HG03108 (cell line): ENCODE measurements around the gene PRDM16.

Experiments used
- ATAC-seq: cut with Tn5 transposase; IDR thresholded peaks from one replicate; pipeline ENCODE4 v1.9.1; 2021; ENCODE audit warnings: moderate library complexity; ENCODE audit not compliant: unreplicated experiment

PRDM16 gene

GRCh38 chr1:3312898-3313575 lies 244.0 kb downstream of the PRDM16 start:
- no peak for ATAC-seq

GRCh38 chr1:3313576-3313950 lies 244.6 kb downstream of the PRDM16 start:
- no peak for ATAC-seq

DNA sequence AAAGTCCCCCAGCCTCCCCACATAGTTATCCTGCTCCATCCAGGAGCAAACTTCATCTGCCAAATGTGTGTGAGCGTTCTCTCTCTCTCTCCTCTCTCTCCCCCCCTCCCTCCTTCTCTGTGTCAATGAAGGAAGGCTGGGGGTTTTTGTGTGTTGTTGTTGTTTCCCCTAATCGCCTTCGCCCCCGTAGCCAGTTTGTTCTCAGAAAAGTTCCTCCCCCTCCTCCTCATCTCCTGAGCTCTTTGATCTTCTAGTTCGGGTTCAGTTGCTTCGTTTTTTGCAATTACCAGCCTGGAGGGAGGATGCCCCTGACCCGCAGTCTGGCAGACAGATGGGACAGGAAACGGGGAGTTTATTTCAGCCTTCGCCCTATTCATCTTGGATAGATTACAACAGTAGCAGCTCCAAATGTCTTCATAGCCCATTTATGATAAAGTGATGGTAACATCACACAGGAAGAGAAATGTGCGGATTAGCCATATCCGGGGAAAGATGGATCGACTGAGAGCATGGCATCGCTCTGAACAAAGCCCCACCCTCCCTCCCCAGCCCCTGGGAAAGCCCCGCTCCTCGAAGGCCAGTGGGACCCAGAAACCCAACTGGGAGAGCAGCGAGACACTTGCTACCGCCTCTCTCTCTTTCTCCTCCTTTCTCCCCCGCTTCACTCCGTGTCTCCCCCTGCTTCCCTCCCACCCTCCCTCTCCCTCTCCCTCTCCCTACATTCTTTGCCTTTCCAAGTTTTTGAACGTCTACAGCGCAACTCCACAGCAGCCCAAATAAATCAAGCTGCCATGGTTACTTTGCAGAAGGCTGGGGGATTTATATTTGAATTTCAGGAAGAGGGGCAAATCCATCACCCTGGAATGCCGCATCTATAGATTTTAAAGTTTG lies 245.7 kb downstream of the PRDM16 start:
- no peak for ATAC-seq

- ATAC-seq: no peak
Observed at GRCh38 chr1:3315399-3316339, 246.7 kb downstream of the PRDM16 start.

DNA sequence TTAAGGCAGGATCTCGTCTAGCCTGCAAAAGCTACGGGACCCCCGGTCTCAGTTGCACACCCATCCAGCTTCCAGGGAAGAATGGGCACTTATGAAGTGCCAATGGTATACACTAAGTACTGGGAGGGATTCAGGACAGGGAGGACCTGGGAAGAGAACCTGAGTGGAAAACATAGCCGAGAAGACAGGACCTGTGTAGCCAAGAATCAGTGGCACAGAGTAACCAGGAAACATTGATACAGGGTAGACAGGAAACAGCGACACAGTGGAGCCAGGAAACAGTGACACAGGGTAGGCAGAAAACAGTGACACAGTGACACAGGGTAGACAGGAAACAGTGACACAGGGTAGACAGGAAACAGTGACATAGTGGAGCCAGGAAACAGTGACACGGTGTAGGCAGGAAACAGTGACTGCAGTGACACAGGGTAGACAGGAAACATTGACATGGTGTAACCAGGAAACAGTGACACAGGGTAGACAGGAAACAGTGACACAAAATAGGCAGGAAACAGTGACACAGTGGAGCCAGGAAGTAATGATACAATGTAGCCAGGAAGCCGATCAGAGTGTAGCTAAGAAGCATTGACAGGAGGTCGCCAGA lies 247.4 kb downstream of the PRDM16 start:
- ATAC-seq: no peak

- ATAC-seq: no peak
Observed at GRCh38 chr1:3317456-3317855, 248.5 kb downstream of the PRDM16 start.

DNA sequence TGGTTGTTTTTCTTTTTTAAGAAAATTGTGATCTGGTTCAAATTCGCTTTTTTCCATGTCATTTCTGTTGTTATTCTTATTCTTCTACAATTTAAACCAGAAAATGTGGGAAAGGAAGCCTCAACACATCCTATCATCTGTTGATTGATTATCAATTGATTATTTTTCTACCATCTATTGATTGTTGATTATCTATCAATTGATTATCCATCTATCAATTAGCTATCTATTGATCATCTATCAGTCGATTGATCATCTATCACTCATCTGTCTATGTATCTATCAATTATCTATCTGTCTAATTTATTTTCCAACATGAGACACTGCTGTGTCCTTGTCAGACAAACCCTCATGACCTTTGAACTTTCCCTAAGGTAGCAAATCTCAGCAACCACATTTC lies 249.3 kb downstream of the PRDM16 start:
- ATAC-seq: no peak

GRCh38 chr1:3319874-3320245 lies 250.9 kb downstream of the PRDM16 start:
- no peak for ATAC-seq

GRCh38 chr1:3320246-3321152 lies 251.5 kb downstream of the PRDM16 start:
- ATAC-seq: no peak

DNA sequence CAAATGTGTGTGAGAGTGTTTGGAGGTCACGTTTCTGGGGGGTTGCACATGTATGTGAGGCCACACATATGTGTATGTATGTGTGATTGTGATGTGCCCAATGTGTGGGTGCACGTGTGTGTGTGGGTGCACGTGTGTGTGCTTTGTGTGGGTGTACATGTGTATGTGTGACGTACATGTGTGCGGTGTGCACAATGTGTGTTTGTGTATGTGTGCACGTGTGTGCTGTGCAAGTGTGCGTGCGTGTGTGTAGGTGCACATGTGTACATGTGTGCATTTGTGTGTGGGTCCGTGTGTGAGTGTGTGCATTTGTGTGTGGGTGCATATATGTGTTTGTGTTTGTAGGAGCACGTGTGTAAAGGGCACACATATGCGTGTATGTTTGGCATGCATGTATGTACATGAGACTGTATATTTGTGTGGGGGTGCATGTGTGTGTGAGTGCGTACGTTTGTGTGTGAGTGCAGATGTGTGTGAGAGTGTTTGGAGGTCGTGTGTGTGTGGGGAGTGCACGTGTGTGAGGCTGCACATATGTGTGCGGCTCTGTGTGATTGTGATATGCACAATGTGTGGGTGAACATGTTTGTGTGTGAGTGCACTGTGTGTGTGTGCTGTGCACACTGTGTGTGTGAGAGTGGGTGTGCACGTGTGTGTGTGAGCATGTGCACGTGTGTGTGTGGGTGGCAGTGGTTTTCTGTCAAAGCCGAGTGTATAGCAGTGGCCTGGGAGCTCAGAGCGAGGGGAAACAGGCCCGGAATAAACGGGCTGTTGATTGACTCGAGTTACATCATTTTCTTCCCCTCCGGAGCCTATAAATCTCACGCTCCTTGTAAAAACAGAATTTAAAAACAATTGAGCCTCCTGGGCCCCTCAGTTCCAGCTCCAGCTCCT lies 252.8 kb downstream of the PRDM16 start:
- no peak for ATAC-seq

- no peak for ATAC-seq
Observed at GRCh38 chr1:3322450-3323020, 253.5 kb downstream of the PRDM16 start.

DNA sequence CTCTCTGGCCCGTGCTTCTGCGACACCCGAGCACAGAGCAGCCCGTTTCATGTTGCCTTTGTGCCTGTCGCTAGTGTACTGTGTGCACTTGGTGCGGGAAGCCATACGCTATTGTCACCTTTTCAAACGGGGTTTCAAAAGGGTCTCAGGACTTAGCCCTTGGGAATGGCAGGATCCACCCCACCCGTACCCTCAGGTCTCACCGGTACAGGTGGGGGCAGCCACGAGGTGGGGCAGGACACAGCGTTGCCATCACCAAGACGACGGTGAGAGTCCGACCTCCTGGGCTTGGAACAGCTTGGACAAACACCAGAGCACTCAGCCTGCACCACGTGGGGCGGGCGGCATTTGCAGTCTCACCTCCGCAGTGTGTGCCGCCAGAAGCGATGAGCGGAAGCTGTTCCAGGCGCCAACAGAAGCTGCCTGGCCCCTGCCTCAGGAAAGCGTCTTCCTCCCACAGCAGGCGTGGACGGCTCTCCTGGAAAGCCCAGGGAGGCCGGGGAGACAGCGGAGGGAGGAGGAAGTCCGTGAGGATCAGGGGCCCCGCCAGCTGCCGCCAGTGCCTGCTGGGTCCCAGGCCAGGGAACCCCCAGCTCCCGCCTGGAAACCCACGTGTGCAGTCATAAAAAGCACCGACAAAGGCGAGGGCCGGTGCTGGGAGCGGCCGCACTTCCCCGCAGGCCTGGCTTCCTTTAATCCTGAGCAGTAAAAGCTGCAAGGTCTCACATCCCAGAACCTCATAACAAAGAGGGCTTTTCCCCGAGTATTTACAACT lies 254.2 kb downstream of the PRDM16 start:
- no peak for ATAC-seq

DNA sequence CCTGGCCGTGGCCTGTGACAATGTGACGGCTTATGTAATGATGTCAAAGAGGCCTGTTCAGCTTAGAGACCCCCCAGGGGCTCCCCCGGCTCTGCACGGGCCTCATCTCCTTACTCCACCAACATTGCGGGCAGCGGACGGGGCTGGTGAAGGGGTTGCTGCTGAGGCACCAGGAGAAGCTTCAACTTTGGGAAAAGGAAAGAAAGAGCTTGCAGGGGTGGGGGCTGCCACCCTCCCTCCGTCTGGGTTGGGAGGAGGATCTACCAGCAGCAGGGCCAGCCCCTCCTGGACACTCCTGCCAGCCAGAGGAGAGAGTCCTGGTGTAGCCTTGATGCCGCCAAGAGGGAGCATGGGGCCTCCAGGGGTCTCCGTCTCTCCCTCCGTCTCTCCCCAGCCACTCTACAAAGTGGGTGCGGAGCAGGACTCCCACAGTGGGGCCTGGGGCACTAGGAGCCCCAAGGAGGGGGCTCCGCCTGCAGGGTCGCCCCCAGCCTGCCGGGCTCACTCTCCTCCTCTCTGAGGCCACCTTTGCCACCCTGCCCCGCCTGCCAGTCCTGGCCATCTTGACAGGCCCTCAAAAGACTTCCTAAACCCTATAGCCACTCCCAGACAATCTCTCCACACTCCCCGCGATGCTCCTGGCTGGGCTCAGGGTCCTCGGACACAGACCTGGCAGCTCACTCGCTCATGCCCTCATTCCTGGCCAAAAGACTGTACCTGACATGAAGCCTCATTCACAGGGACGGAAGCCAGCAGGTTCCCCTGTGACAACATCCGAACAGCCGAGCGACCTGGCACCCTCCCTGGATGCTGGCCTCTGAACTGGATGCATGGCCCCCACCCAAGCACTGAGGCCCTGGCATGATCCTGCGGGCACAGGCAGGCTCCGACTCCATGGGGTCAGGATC lies 255.0 kb downstream of the PRDM16 start:
- no peak for ATAC-seq

- ATAC-seq: no peak
Observed at GRCh38 chr1:3324704-3325535, 255.9 kb downstream of the PRDM16 start.

DNA sequence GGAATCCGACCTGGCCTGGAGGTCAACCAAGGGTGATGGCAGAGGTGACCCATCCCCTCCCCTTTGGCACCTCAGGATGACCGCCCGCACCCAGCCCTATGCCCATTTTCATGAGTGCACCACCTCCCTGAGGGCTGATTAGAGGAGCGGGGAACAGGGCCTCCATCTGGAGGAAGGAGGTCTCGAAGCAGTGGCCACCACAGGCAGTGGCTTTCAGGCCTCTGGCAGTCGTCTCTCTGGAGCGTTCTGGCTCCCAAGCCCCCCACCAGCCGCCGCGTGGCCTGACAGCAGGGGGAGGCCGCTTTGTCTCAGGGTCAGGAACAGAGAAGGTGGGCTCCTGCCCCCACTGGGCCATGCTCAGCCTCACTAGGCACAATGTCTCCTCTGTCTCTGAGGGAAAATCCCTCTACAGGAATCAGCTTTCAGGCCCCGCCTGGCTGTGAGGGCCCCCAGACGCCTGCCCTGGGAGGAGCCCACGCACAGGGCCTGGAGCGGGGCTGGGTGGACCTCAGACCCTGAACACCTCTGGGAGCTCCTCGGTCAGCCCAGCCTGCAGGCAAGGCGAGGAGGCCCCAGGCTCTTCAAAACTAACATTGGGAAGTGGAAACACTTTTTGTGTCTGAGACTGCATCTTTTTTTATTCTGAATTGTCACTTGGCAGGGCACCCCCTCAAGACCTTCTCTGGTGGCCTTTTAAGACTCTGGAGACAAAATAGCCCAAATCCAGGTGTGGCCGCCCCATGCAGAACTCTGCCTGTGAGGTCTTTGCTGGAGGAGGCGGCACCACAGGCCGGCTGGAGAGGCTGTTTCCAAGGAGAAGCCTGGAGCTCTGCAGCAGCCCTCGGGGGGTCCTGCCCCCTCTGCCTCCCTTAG lies 257.7 kb downstream of the PRDM16 start:
- no peak for ATAC-seq
